HL-60/S4 treated with retinoic acid at 250 ng/mL for 4 days and 3 days (cell line): ENCODE measurements around the gene LYRM1.
"Not testable (repeated sequence)": the region's sequence is repeated elsewhere in the genome, so short reads cannot be mapped to it uniquely, and the experiment has no call there.

Experiments used
- in situ Hi-C: fragments of 300-500 bp; cut with MboI; formaldehyde crosslinking; loops from 2 replicates; pipeline ENCODE4 v1.7.0; 2022; ENCODE audit warnings: low sequenced_read_pairs

The LYRM1 gene

DNA sequence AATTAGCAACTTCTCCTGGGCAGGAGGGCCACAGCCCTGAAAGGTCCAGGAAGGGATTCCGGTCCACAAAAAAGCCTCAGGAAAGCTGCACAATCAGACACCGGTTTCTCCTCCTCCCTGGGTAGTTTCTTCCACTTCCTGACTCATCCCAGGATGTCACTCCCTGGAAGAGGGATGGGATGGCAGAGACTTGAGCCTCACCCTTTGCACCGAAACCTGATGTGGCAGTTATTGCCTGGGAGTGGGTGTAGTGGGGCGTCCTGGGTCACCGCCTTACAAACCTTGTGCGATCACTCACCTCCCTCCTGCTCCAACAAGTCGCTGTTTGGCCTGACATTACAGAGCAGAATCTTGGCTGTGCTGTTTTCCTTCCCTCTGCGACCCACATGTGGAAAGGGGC lies 70.8 kb downstream of the LYRM1 start:
- in situ Hi-C loops, result no loop called here

DNA sequence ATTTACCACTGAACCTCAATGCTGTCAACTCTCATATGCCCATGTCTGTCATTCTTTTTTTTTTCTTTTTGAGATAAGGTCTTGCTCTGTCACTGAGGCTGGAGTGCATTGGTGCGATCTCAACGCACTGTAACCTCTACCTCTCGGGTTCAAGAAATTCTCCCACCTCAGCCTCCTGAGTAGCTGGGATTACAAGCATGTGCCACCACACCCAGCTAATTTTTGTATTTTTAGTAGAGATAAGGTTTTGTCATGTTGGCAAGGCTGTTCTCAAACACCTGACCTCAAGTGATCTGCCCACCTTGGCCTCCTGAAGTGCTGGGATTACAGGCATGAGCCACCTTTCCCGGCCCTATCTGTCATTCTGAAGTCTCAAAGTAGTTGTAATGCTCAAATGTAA lies 72.6 kb downstream of the LYRM1 start:
- in situ Hi-C loops, result not testable (repeated sequence)
